ENCODE measurements around the gene RUNX3.
A peak's percentile ranks its signal among the peaks of the same experiment; 100 is the strongest.

RUNX3 gene

GRCh38 chr1:24945354-24946326 is 15.6 kb upstream of the RUNX3 start:
- DNase-seq = no peak

- no peak for DNase-seq
These were observed 14.2 kb upstream of the RUNX3 start for GRCh38 chr1:24944318-24944717.

- DNase-seq = no peak
These were observed 12.7 kb upstream of the RUNX3 start for GRCh38 chr1:24942789-24943188.

- DNase-seq = no peak
These were observed 11.5 kb upstream of the RUNX3 start for GRCh38 chr1:24941564-24941963.

- DNase-seq = no peak
These were observed 10.2 kb upstream of the RUNX3 start for GRCh38 chr1:24940231-24940630.

- DNase-seq = no peak
These were observed 9.7 kb upstream of the RUNX3 start for GRCh38 chr1:24939675-24940193.

- no peak for DNase-seq
These were observed 9.1 kb upstream of the RUNX3 start for GRCh38 chr1:24939040-24939674.

GRCh38 chr1:24938276-24938675 is 8.2 kb upstream of the RUNX3 start:
- DNase-seq = no peak

- no peak for DNase-seq
These were observed 6.6 kb upstream of the RUNX3 start for GRCh38 chr1:24936684-24937083.

- DNase-seq = no peak
These were observed 5.8 kb upstream of the RUNX3 start for GRCh38 chr1:24935615-24936484.

- no peak for DNase-seq
These were observed 5.1 kb upstream of the RUNX3 start for GRCh38 chr1:24935196-24935526.

GRCh38 chr1:24934310-24935195 is 4.5 kb upstream of the RUNX3 start:
- DNase-seq = no peak

- DNase-seq = no peak
These were observed 3.4 kb upstream of the RUNX3 start for GRCh38 chr1:24933468-24933867.

- no peak for DNase-seq
These were observed 2.7 kb upstream of the RUNX3 start for GRCh38 chr1:24932725-24933294.

- DNase-seq = peak; percentile 55 to 73
These were observed 2.2 kb upstream of the RUNX3 start for GRCh38 chr1:24932284-24932683.

GRCh38 chr1:24931468-24932231 is 1.6 kb upstream of the RUNX3 start:
- no peak for DNase-seq

- DNase-seq = no peak
These were observed 1.0 kb upstream of the RUNX3 start for GRCh38 chr1:24931146-24931467.

GRCh38 chr1:24929398-24930259 is 447 bp downstream of the RUNX3 start:
- peak; percentile 42 to 62 for DNase-seq

- peak; percentile 56 to 75 for DNase-seq
These were observed 1.2 kb downstream of the RUNX3 start for GRCh38 chr1:24928689-24929397.

All from CD4-positive, alpha-beta T cell treated with Interferon alpha-2 for 1 hour (primary cell).